CD4-positive, alpha-beta T cell treated with Interleukin-12 subunit alpha and Interleukin-12 subunit beta, for 1 hour (primary cell): ENCODE data around the gene GMEB2.
"Not testable (repeated sequence)": the region's sequence is repeated elsewhere in the genome, so short reads cannot be mapped to it uniquely, and the experiment has no call there.

Source experiments
- DNase-seq: peaks from one replicate; pipeline ENCODE4 v3.0.0-alpha.2; 2020

GMEB2 gene

GRCh38 chr20:63657260-63657936 is 30.5 kb upstream of the GMEB2 start:
- no peak for DNase-seq

- no peak for DNase-seq
These were observed 29.6 kb upstream of the GMEB2 start for GRCh38 chr20:63656451-63656850.

- no peak for DNase-seq
These were observed 28.3 kb upstream of the GMEB2 start for GRCh38 chr20:63655249-63655648.

- no peak for DNase-seq
These were observed 27.2 kb upstream of the GMEB2 start for GRCh38 chr20:63653974-63654668.

- peak; percentile 77 for DNase-seq
These were observed 26.4 kb upstream of the GMEB2 start, which contains the start of gene STMN3 for GRCh38 chr20:63653041-63653973. STMN3 (minus strand) TSS chr20:63653424; CDS start chr20:63653345, 79 bp downstream.

GRCh38 chr20:63652192-63652980 is 25.5 kb upstream of the GMEB2 start:
- peak; percentile 47 for DNase-seq

GRCh38 chr20:63651942-63652191 is 25.0 kb upstream of the GMEB2 start:
- DNase-seq: peak; percentile 52

GRCh38 chr20:63650486-63650885 is 23.6 kb upstream of the GMEB2 start:
- DNase-seq: not testable (repeated sequence)

- DNase-seq: no peak
These were observed 22.1 kb upstream of the GMEB2 start for GRCh38 chr20:63648895-63649589.

GRCh38 chr20:63648190-63648589 is 21.3 kb upstream of the GMEB2 start:
- DNase-seq: no peak

- no peak for DNase-seq
These were observed 18.3 kb upstream of the GMEB2 start for GRCh38 chr20:63645218-63645617.

- no peak for DNase-seq
These were observed 17.0 kb upstream of the GMEB2 start for GRCh38 chr20:63643946-63644345.

- no peak for DNase-seq
These were observed 16.6 kb upstream of the GMEB2 start for GRCh38 chr20:63643499-63643898.

GRCh38 chr20:63642527-63643247 is 15.8 kb upstream of the GMEB2 start:
- no peak for DNase-seq

- peak; percentile 97 for DNase-seq
These were observed 15.1 kb upstream of the GMEB2 start for GRCh38 chr20:63641792-63642523.

- DNase-seq: peak; percentile 63
These were observed 14.4 kb upstream of the GMEB2 start for GRCh38 chr20:63641146-63641791.

- peak; percentile 12 for DNase-seq
These were observed 13.8 kb upstream of the GMEB2 start for GRCh38 chr20:63640686-63641085.

- DNase-seq: no peak
These were observed 13.2 kb upstream of the GMEB2 start for GRCh38 chr20:63640086-63640485.

- DNase-seq: peak; percentile 80
These were observed 12.4 kb upstream of the GMEB2 start for GRCh38 chr20:63639093-63639975.
